GM21737 (cell line): ENCODE results near the gene TBX20.
"Not testable (repeated sequence)": the region's sequence is repeated elsewhere in the genome, so short reads cannot be mapped to it uniquely, and the experiment has no call there.

ENCODE experiments used
- ATAC-seq: cut with Tn5 transposase; IDR thresholded peaks from one replicate; pipeline ENCODE4 v1.9.1; 2021; ENCODE audit warnings: mild to moderate bottlenecking, moderate library complexity; ENCODE audit not compliant: unreplicated experiment

Gene TBX20

DNA sequence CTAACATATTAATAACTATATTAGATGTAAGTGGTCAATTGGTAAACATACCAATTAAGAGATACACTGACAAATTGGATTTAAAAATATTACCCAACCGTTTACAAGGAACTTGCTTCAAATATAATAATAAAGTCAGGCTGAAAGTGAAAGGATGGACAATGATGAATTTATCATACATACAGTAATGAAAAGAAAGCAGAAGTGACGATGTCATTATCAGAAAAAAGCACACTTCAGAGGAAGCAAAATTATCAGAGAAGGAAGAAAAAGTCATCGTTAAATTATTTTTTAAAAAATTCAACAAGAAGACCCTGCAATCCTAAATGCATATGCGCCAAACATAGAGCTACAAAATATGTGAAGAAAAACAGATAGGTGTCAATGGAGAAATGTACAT lies 81.8 kb downstream of the TBX20 start:
- not testable (repeated sequence) for ATAC-seq

DNA sequence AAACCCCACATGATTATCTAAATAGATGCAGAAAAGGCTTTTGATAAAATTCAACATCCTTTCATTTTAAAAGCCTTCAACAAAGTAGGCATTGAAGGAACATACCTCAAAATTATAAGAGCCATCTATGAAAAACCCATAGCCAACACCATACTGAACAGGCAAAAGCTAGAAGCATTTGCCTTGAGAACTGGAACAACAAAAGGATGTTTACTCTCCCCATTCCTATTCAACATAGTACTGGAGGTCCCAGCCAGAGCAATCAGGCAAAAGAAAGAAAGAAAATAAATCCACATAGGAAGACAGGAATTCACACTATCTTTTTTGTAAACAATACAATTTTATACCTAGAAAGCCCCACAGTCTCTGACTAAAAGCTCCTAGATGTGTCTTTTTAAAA lies 86.2 kb downstream of the TBX20 start:
- not testable (repeated sequence) for ATAC-seq

DNA sequence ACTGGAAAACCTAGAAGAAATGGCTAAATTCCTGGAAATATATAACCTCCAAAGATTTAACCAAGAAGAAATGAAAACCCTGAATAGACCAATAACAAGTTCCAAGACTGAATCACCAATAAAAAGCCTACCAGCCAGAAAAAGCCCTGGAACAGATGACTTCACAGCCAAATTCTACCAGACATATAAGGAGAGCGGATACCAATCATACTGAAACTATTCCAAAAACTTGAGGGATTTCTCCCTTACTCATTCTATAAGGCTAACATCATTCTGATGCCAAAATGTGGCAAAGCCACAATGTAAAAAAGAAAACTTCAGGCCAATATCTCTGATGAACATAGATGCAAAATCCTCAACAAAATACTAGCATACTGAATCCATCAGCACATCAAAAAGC lies 86.7 kb downstream of the TBX20 start:
- not testable (repeated sequence) for ATAC-seq

DNA sequence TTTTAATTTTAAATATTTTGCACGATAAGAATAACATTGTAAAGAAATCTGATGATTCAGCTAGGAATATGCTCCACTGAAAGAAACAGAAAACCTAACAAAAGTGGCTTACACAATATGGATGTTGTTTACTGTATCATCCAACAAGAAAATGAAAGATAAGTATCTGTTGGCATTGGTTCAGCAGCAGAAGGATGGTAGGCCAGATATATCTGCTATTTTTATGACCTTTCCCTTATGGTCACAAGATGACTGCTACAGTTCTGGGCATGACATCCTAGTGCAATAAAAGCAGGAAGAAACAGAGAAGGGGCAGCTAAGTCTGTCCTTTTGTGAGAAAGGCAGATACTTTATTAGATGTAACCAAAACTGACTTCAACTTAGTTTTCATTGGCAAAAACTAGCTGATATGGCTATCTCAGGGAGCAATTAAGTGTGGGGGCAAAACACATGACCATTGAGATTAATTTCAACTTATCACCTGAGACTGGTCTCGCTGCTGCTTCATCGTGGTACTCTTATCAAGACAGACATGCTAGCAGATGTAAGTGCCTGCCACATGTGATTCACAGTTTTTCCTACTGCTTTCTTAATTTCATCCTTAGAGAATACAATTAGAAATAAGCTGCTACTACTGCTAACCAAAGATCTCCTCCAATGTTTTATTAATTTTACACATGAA lies 92.7 kb downstream of the TBX20 start:
- not testable (repeated sequence) for ATAC-seq
